HG03575 (cell line): ENCODE data around the gene PCDH9.

Experiments
- ATAC-seq: cut with Tn5 transposase; IDR thresholded peaks from one replicate; pipeline ENCODE4 v1.9.1; 2021; ENCODE audit not compliant: unreplicated experiment, insufficient number of reproducible peaks, low FRiP score; ENCODE audit errors: extremely low read depth

Gene PCDH9

DNA sequence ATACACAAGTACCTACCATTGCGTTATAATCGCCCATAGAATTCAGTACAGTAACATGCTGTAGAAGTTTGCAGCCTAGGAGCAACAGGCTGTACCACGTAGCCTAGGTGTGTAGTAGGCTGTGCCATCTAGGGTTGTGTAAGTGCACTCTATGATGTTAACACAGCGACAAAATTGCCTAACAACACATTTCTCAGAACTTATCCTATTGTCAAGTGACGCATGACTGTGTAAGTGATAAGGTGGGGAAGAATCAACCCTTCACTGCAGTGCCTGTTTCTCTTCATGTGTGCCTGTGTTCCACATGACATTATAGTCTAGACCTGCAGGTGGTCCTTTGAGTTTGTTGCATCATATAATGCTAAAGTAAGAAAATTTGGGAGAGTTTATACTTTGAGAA is 94.0 kb downstream of the PCDH9 start:
- ATAC-seq = no peak

- no peak for ATAC-seq
Observed at GRCh38 chr13:67135356-67135755, 94.8 kb downstream of the PCDH9 start.

- ATAC-seq = no peak
Observed at GRCh38 chr13:67134417-67135129, 95.6 kb downstream of the PCDH9 start.

GRCh38 chr13:67133476-67133875 is 96.7 kb downstream of the PCDH9 start:
- no peak for ATAC-seq

- ATAC-seq = no peak
Observed at GRCh38 chr13:67131393-67131792, 98.7 kb downstream of the PCDH9 start.

- ATAC-seq = no peak
Observed at GRCh38 chr13:67130444-67130843, 99.7 kb downstream of the PCDH9 start.

GRCh38 chr13:67128136-67128535 is 102.0 kb downstream of the PCDH9 start:
- ATAC-seq = no peak

DNA sequence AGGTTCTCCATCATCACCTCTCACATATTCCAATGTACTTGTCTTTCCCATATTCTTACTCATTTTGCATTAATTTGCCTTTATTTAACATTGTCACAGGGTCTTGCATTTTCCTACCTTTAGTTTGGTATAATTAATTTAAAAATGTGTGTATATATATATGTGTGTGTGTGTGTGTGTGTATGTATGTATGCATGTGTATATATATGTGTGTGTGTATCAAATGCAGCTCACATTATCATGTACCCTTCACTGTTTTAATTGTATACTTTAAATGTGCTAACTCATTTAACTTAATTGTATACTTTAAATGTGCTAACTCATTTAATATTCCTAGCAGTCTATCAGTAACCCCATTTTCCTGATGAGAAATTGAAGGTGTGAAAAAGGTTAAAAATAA is 104.5 kb downstream of the PCDH9 start:
- ATAC-seq = no peak

- no peak for ATAC-seq
Observed at GRCh38 chr13:67123165-67123564, 107.0 kb downstream of the PCDH9 start.

DNA sequence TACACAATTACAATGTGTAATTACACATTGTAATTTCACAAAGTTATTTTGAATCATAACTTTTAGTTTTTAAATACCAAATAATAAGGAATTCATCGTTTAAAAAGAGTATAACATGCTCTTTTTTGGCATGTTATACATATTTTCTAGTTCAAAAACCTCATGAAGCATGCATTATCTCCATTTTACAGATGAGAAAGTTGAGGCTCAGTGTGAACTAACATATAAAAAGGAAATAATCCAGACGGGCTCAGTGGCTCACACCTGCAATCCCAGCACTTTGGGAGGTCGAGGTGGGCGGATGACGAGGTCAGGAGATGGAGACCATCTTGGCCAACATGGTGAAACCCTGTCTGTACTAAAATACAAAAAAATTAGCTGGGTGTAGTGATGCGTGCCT is 107.9 kb downstream of the PCDH9 start:
- ATAC-seq = no peak

- no peak for ATAC-seq
Observed at GRCh38 chr13:67120872-67121531, 109.1 kb downstream of the PCDH9 start.

DNA sequence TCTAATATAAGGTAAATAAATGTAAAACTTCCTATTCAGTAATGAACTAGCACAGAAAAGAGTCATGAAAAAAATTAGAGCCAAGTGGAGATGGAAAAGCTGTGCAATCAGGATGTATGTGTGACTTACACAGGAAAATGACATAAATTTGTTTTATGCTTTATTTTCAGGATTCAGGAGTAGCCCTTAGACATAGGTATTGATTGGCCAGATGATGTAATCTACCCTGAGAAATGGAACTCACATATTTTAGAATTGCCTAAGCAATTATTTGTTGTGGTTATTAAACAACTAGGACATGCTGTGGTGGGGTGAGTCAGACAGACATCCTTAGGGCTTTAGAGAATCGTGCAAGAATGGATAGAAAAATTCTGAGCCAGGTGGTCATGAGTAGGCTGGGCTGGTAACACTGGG is 110.6 kb downstream of the PCDH9 start:
- no peak for ATAC-seq

- ATAC-seq = no peak
Observed at GRCh38 chr13:67118277-67118676, 111.9 kb downstream of the PCDH9 start.

- ATAC-seq = no peak
Observed at GRCh38 chr13:67117010-67117550, 113.1 kb downstream of the PCDH9 start.

GRCh38 chr13:67107979-67108378 is 122.2 kb downstream of the PCDH9 start:
- no peak for ATAC-seq

DNA sequence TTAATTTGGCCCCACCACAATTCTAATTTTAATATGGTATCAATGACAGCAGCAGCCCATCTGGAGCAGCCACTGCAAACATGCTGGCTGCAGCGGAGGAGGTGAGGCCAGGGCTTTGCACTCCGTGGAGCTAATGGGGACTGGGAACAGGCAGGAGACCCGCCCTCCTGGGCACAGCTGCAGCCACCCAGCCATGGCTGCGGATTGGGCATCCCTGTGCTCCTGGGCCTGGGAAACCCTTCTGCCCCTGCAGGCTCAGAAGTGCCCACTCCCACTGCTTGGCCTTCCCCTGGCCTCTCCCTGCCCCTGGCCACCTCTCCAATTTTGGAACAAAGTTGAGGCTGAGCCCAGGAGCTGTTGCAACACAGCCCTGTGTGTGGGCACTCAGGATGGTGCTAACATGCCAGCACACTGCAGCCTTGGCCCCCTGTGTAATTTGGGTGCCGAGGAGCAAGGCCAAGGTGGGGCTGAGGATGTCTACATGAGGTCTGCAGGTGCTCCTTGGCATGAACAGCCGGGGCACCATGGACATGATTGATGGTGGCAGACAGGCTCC is 123.6 kb downstream of the PCDH9 start:
- no peak for ATAC-seq

GRCh38 chr13:67101730-67102467 is 128.2 kb downstream of the PCDH9 start:
- ATAC-seq = no peak

DNA sequence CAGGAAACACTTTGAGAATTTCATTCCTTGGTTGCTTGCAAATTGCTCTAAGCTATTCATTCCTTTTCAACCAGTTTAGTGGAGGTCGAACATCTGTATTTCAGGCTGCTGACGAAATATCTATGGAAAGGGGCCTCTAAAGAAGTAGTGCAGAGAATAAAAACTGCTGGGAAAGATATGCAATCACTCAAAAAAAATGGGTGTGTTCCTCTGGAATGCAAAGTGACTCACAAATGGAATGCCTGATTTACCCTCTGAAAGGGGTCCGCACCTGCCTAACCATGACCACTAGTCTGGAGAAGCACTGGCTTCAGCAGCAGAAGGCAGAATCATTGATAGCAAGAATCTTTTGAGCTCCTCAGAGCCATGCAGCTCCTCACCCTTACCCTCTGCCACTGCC is 129.4 kb downstream of the PCDH9 start:
- no peak for ATAC-seq

GRCh38 chr13:67099494-67099893 is 130.6 kb downstream of the PCDH9 start:
- no peak for ATAC-seq
